ENCODE measurements around the gene ARHGEF4.

The ARHGEF4 gene

GRCh38 chr2:131093696-131094462, 257.2 kb downstream of the ARHGEF4 start:
- DNase-seq = no peak

GRCh38 chr2:131094463-131095281, 258.0 kb downstream of the ARHGEF4 start:
- DNase-seq = no peak

All from fibroblast of skin of scalp (primary cell).